Subcutaneous abdominal adipose tissue (tissue), 5 donors: ENCODE data around the gene TMEM263.
"Not testable (repeated sequence)": the region's sequence is repeated elsewhere in the genome, so short reads cannot be mapped to it uniquely, and the experiment has no call there.

Experiments
- H3K27ac ChIP-seq: one replicate; pipeline ENCODE4 v1.7.0; 2013; ENCODE audit warnings: low read depth, mild to moderate bottlenecking, inconsistent platforms, low read length, moderate library complexity
- H3K27me3 ChIP-seq, 5 donors: one replicate each; pipeline ENCODE4 v1.7.0; 2013; ENCODE audit warnings: low read length in 5 of 5, inconsistent platforms in 1 of 5; ENCODE audit not compliant: control insufficient read depth in 5 of 5, insufficient read depth in 4 of 5
- H3K36me3 ChIP-seq, 5 donors: one replicate each; pipeline ENCODE4 v1.7.0; 2013; ENCODE audit warnings: low read length in 5 of 5; ENCODE audit not compliant: control insufficient read depth in 5 of 5, insufficient read depth in 5 of 5
- H3K4me1 ChIP-seq, 5 donors: one replicate each; pipeline ENCODE4 v1.7.0; 2013; ENCODE audit warnings: low read length in 5 of 5, mild to moderate bottlenecking in 3 of 5, moderate library complexity in 1 of 5; ENCODE audit not compliant: control insufficient read depth in 5 of 5, insufficient read depth in 5 of 5
- H3K4me3 ChIP-seq, 5 donors: one replicate each; pipeline ENCODE4 v1.7.0; 2013; ENCODE audit warnings: low read length in 5 of 5, low read depth in 1 of 5
- H3K9ac ChIP-seq, 5 donors: one replicate each; pipeline ENCODE4 v1.7.0; 2013; ENCODE audit warnings: low read length in 5 of 5, mild to moderate bottlenecking in 4 of 5, moderate library complexity in 3 of 5
- H3K9me3 ChIP-seq, 5 donors: one replicate each; pipeline ENCODE4 v1.7.0; 2013; ENCODE audit warnings: low read length in 5 of 5; ENCODE audit not compliant: control insufficient read depth in 5 of 5
- donor health status: healthy.
- donor health status: healthy.
- donor health status: healthy.
- donor health status: healthy.
- donor health status: healthy.

Gene TMEM263

GRCh38 chr12:106982229-106982628, 26.5 kb downstream of the TMEM263 start:
- Histone ChIP-seq H3K9me3 (no peaks in the 10 kb centered on the region), H3K4me1 (peaks cover 2 to 31% (median 25%) of the 10 kb centered on the region in 5 donors), H3K9ac (no peak overlapping the region), H3K27me3 (no peaks in the 10 kb centered on the region), H3K36me3 (peaks cover 0 to 18% (median 4%) of the 10 kb centered on the region in 5 donors), H3K4me3 (no peak overlapping the region), H3K27ac (no peak overlapping the region)

- no peak overlapping the region for H3K27ac ChIP-seq
- no peak overlapping the region for H3K9ac ChIP-seq
- H3K36me3 ChIP-seq = peaks cover 0 to 18% (median 4%) of the 10 kb centered on the region in 5 donors
- no peaks in the 10 kb centered on the region for H3K9me3 ChIP-seq
- H3K27me3 ChIP-seq = no peaks in the 10 kb centered on the region
- H3K4me3 ChIP-seq = no peak overlapping the region
- H3K4me1 ChIP-seq = peaks cover 2 to 26% (median 22%) of the 10 kb centered on the region in 5 donors
Measured at GRCh38 chr12:106984588-106985137, 29.0 kb downstream of the TMEM263 start.

- no peak overlapping the region for H3K27ac ChIP-seq
Measured at GRCh38 chr12:106985479-106985878, 29.8 kb downstream of the TMEM263 start.

GRCh38 chr12:106986135-106986534, 30.4 kb downstream of the TMEM263 start:
- H3K4me1 ChIP-seq = peaks cover 2 to 26% (median 22%) of the 10 kb centered on the region in 5 donors
- no peaks in the 10 kb centered on the region for H3K9me3 ChIP-seq
- peak overlapping the region; percentile 78 to 89 (median 82) for H3K4me3 ChIP-seq
- H3K27ac ChIP-seq = peak overlapping the region; percentile 97
- no peaks in the 10 kb centered on the region for H3K27me3 ChIP-seq
- H3K36me3 ChIP-seq = peaks cover 0 to 18% (median 4%) of the 10 kb centered on the region in 5 donors
- peak overlapping the region; percentile 91 to 97 (median 94) for H3K9ac ChIP-seq

More at GRCh38 chr12:106985479-106985878, 29.8 kb downstream of the TMEM263 start:
- Histone ChIP-seq H3K9ac (peak overlapping the region in 1 of 5 donors; percentile 94), H3K27me3 (no peaks in the 10 kb centered on the region), H3K4me3 (peak overlapping the region in 4 of 5 donors; percentile 2 to 89 (median 50)), H3K36me3 (peaks cover 0 to 18% (median 4%) of the 10 kb centered on the region in 5 donors), H3K9me3 (no peaks in the 10 kb centered on the region), H3K4me1 (peaks cover 2 to 26% (median 22%) of the 10 kb centered on the region in 5 donors)

GRCh38 chr12:106986625-106987389, 31.1 kb downstream of the TMEM263 start, which contains the start of gene MTERF2:
Gene MTERF2 (minus strand): TSS chr12:106987146. CDS start chr12:106978714, 8,432 bp downstream.
- Histone ChIP-seq H3K4me3 (peak within 1 kb of the TSS; percentile 78 to 89 (median 82)), H3K36me3 (peaks cover 0 to 18% (median 4%) of the 10 kb centered on the region in 5 donors), H3K9me3 (no peaks in the 10 kb centered on the region), H3K9ac (peak within 1 kb of the TSS; percentile 91 to 97 (median 94)), H3K27me3 (no peaks in the 10 kb centered on the region), H3K4me1 (peaks cover 2 to 26% (median 20%) of the 10 kb centered on the region in 5 donors), H3K27ac (peak within 1 kb of the TSS; percentile 97)

GRCh38 chr12:106987846-106988245, 32.1 kb downstream of the TMEM263 start:
- Histone ChIP-seq H3K4me1 (peaks cover 2 to 26% (median 18%) of the 10 kb centered on the region in 5 donors), H3K27ac (no peak overlapping the region), H3K9ac (no peak overlapping the region), H3K27me3 (no peaks in the 10 kb centered on the region), H3K4me3 (peak overlapping the region in 3 of 5 donors; percentile 16 to 80 (median 78)), H3K9me3 (no peaks in the 10 kb centered on the region), H3K36me3 (peaks cover 0 to 15% (median 6%) of the 10 kb centered on the region in 5 donors)

- Histone ChIP-seq H3K9ac (no peak overlapping the region), H3K27me3 (no peaks in the 10 kb centered on the region), H3K4me1 (peaks cover 0 to 3% (median 0%) of the 10 kb centered on the region in 5 donors), H3K27ac (no peak overlapping the region), H3K36me3 (peaks cover 5 to 17% (median 8%) of the 10 kb centered on the region in 5 donors), H3K9me3 (no peaks in the 10 kb centered on the region), H3K4me3 (no peak overlapping the region)
Measured at GRCh38 chr12:106994579-106995220, 39.0 kb downstream of the TMEM263 start.

- not testable (repeated sequence) for H3K27me3 ChIP-seq, H3K27ac ChIP-seq, H3K4me1 ChIP-seq, H3K4me3 ChIP-seq, H3K9me3 ChIP-seq, H3K9ac ChIP-seq
- H3K36me3 ChIP-seq = peaks cover 7 to 22% (median 9%) of the 10 kb centered on the region in 5 donors
Measured at GRCh38 chr12:106996102-106996501, 40.4 kb downstream of the TMEM263 start.

- H3K36me3 ChIP-seq = peaks cover 6 to 26% (median 8%) of the 10 kb centered on the region in 5 donors
- H3K9me3 ChIP-seq = no peaks in the 10 kb centered on the region
- peaks cover 0 to 5% (median 0%) of the 10 kb centered on the region in 5 donors for H3K4me1 ChIP-seq
- no peak overlapping the region for H3K4me3 ChIP-seq
- no peaks in the 10 kb centered on the region for H3K27me3 ChIP-seq
- H3K27ac ChIP-seq = no peak overlapping the region
- no peak overlapping the region for H3K9ac ChIP-seq
Measured at GRCh38 chr12:106997916-106998315, 42.2 kb downstream of the TMEM263 start.
